Raji (cell line): Measurements from ENCODE around the gene COL16A1.

ENCODE experiments used
- POLR2A ChIP-seq: IDR thresholded peaks from 2 replicates; pipeline ENCODE4 v1.6.1; 2011; ENCODE audit warnings: low read depth, low read length, control low read depth; ENCODE audit not compliant: insufficient read depth

Gene COL16A1

GRCh38 chr1:31671147-31671546 is 32.7 kb downstream of the COL16A1 start:
- no peak for TF ChIP-seq POLR2A

- TF ChIP-seq POLR2A, result no peak
Observed at GRCh38 chr1:31670593-31670964, 33.2 kb downstream of the COL16A1 start.

- TF ChIP-seq POLR2A, result no peak
Observed at GRCh38 chr1:31669786-31670592, 33.8 kb downstream of the COL16A1 start.

- no peak for TF ChIP-seq POLR2A
Observed at GRCh38 chr1:31669433-31669785, 34.4 kb downstream of the COL16A1 start.

- TF ChIP-seq POLR2A, result no peak
Observed at GRCh38 chr1:31668303-31668883, 35.4 kb downstream of the COL16A1 start.

- TF ChIP-seq POLR2A, result no peak
Observed at GRCh38 chr1:31667065-31667785, 36.6 kb downstream of the COL16A1 start.

- TF ChIP-seq POLR2A, result no peak
Observed at GRCh38 chr1:31666263-31666963, 37.4 kb downstream of the COL16A1 start.

- no peak for TF ChIP-seq POLR2A
Observed at GRCh38 chr1:31665234-31665878, 38.5 kb downstream of the COL16A1 start.

- TF ChIP-seq POLR2A, result no peak
Observed at GRCh38 chr1:31664528-31664927, 39.3 kb downstream of the COL16A1 start.

- no peak for TF ChIP-seq POLR2A
Observed at GRCh38 chr1:31663622-31664452, 40.0 kb downstream of the COL16A1 start.

- no peak for TF ChIP-seq POLR2A
Observed at GRCh38 chr1:31662463-31662862, 41.4 kb downstream of the COL16A1 start.

- no peak for TF ChIP-seq POLR2A
Observed at GRCh38 chr1:31661856-31662255, 42.0 kb downstream of the COL16A1 start.

GRCh38 chr1:31660871-31661455 is 42.9 kb downstream of the COL16A1 start:
- TF ChIP-seq POLR2A, result no peak

- no peak for TF ChIP-seq POLR2A
Observed at GRCh38 chr1:31659889-31660288, 43.9 kb downstream of the COL16A1 start.
